Measurements from ENCODE around the gene NAPSA. TPM values are rescaled to one million over a fixed set of nuclear protein-coding genes. Genes with fewer than 3 reads are reported as not detected.
A peak's percentile ranks its signal among the peaks of the same experiment; 100 is the strongest.

The NAPSA gene
- total RNA-seq, 1 donor from 2014 or later = 0.51 TPM

DNA sequence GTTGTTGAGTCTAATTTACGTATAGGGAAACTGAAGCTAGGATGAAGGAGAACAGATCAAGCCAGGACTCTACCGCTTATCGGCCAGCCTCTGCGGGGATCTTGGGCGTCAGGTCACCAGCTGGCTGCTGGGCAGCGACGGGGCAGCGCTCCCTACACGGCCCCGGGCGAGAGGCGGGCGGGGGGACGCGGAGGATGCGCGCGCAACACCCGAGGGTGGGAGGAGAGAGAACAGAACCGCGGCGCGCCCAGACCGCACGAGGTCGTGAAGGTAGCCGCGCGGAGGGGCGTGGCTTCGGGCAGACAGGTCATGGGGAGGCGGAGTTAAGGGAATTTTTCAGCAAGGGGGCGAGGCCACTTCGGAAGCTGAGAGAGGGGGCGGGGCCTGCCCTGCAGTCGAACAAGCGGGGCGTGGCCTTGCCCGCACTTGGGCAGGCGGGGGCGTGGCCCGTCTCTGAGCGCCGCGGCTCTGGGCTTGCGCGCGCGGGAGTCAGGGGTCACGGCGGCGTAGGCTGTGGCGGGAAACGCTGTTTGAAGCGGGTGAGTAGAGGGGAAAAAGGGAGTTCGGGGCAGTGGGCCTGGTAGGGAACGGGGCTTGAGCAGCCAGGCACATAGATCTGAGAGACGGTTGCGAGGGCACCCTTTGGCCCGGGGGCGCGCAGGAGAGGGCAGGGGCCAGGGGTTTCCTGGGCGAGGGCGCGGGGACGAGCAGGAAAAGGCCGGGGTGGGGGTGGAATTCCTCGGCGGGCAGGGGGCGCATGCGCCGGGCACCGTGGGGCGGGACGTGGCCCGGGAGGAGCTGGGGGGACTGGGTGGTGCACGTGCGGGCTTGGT is 18.6 kb upstream of the NAPSA start, which contains the start of gene POLD1:
TSS of gene POLD1 (plus strand) at position 496 of the 833 bp plus-strand sequence. CDS start 14,505 bp downstream, outside the sequence.
- peak; percentile 99 for DNase-seq

DNA sequence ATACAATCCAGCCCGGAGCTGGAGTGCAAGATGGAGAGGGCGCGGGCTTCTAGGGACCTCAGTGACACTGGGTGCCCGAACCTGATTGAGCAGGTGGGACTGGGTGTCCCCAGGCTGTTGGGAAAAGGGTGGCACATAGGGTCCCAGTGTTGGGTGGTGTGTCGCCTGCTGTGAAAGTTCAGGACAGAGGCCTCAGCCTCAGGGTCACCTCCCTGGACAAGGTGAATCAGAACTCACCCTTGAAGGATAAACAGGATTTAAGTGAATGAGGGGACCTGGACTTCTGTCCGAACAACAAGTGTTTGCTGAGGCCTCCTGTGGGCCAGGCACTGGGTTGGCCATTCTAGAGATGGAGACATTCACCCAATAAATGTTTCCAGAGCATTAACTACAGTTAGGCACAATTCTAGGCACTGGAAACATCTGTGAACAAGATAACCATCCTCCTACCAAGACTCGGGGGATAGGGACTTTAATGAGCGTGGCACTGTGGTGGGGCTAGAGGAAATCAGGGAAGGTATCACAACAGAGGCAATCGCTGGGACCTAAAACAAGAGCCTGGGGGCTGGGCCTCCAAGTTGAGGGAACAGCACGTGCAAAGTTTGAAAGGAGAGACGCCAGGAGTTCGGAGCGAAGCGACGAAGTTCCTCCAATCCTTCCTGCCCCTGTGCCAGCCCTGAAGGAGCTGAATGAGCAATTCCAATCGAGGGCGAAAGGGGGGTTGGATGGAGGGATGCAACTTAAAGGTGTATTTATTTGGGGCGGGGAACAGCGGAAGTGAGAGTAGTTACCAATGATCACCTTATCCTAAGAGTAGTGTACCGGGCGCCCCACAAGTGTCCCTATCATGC is 17.8 kb upstream of the NAPSA start:
- peak; percentile 53 for DNase-seq

DNA sequence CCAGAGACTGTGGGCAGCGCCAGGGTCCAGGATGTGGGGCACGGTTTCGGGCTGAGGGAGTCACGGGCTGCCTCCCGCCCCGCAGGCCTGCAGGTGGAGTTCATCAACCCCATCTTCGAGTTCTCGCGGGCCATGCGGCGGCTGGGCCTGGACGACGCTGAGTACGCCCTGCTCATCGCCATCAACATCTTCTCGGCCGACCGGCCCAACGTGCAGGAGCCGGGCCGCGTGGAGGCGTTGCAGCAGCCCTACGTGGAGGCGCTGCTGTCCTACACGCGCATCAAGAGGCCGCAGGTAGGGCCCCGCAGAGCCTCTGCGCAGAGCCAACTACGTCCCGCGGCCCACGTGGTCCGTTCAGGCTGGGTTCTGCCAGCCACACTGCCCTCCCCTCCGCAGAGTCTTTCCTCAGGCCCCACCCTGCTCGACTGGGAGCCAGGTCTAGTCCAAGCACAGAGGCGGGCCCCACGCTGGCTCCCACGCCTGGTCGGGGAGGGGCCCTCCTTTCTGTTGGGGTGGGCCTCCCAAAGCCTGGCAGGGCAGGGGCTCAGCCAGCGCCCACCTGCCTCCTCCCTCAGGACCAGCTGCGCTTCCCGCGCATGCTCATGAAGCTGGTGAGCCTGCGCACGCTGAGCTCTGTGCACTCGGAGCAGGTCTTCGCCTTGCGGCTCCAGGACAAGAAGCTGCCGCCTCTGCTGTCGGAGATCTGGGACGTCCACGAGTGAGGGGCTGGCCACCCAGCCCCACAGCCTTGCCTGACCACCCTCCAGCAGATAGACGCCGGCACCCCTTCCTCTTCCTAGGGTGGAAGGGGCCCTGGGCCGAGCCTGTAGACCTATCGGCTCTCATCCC is 16.7 kb upstream of the NAPSA start:
- DNase-seq = no peak

DNA sequence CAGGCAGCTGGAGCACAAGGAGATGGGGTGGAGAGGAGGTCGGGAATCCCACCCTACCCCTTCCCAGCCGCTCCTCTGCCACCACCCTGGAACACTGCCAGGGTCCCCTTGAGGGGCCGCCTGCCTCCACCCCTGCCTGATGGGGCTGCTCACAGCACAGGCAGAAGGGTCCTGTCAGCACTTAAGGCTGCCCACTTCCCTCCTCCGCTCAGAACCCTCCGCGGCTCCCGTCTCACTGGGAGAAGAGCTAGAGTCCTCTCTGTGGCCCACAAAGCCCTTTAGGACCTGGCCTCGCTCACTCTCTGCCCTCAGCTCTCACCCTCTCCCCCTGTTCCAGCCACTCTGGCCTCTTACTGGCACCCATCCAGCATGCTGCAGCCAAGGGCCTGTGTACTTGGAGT is 15.3 kb upstream of the NAPSA start:
- peak; percentile 7 for DNase-seq

DNA sequence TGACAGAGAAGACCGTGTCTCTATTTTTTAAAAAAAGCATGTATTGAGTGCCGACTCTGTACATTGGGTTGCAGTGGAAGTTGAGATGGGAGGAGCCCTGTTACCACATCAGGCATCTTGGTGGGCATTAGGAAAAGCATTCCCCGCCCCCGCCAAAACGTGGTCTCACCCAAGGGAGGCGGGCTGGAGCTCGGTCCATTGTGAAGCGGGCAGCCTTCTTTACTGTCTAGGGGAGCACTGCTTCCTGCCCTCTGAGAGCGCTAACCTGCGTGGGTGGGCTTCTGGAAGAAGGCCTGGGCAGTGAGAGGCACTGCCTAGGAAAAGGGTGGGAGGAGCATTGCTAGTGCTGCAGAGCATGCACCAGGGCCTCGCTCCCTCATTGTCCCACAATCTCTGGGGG is 14.7 kb upstream of the NAPSA start:
- no peak for DNase-seq

DNA sequence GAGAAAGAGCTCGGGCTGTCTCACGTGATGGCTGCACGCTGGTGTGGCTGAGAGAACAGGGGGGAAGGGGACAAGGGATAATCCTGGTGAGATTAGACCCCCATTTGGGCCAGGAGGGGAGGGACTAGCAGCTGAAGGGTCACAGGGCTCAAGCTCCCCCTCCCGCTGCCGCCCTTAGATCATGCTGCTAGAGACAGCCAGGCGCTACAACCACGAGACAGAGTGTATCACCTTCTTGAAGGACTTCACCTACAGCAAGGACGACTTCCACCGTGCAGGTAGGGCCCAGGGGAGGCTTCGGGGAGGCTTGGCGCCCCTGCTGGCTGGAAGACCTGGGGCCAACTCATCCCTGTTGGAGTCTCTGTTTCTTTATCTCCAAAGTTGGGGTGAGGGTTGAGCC is 14.2 kb upstream of the NAPSA start:
- DNase-seq = no peak

DNA sequence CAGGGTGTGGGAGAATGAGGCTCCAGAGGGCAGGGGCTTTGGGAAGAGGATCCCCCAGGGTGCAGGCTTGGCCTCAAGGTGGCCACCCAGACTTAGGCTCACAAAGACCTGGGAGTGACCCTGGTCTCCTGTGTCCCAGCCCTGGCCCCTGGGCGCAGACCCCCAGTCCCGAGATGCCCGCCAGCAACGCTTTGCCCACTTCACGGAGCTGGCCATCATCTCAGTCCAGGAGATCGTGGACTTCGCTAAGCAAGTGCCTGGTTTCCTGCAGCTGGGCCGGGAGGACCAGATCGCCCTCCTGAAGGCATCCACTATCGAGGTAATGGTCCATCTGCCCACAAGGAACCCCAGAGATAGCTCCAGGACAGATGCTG is 13.4 kb upstream of the NAPSA start:
- no peak for DNase-seq

DNA sequence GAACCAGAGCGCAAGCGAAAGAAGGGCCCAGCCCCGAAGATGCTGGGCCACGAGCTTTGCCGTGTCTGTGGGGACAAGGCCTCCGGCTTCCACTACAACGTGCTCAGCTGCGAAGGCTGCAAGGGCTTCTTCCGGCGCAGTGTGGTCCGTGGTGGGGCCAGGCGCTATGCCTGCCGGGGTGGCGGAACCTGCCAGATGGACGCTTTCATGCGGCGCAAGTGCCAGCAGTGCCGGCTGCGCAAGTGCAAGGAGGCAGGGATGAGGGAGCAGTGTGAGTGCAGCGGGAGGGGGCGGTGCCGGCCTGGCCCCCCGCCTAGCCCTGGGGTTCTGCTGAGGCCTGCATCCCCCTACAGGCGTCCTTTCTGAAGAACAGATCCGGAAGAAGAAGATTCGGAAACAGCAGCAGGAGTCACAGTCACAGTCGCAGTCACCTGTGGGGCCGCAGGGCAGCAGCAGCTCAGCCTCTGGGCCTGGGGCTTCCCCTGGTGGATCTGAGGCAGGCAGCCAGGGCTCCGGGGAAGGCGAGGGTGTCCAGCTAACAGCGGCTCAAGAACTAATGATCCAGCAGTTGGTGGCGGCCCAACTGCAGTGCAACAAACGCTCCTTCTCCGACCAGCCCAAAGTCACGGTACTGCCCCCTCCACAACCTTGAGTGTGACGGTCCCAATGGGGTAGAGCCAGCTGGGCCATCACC is 12.9 kb upstream of the NAPSA start:
- no peak for DNase-seq

DNA sequence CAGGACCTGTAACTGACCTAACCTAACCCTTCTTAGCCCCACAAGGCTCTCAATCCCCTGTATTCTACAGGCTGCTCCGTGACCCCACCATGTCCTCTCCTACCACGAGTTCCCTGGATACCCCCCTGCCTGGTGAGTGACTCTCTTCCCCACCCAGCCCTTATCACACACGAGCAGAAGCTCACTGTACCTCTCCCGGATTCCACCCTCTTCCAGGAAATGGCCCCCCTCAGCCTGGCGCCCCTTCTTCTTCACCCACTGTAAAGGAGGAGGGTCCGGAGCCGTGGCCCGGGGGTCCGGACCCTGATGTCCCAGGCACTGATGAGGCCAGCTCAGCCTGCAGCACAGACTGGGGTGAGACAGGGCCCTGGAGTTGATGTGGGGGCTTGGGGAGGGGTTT is 12.1 kb upstream of the NAPSA start:
- DNase-seq = no peak

DNA sequence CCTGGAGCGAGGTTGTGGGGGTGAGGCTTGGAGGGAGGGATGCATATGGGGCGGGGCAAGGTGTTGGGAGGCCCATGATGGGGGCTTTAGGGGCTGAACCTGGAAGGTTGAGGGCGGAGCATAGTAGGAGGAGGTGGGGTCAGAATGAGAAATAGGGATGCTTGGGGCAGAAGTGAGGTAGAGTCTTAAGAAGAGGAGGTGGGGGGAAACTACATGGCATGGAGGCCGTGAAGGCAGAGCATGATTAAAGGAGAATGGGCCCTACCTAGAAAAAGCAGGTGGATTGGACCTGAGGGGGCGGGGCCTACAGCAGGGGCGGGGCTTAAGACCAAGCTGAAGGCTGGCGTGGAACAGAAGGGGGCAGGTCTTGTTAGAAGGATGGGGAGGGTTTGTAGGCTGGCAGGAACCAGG is 11.6 kb upstream of the NAPSA start:
- no peak for DNase-seq

DNA sequence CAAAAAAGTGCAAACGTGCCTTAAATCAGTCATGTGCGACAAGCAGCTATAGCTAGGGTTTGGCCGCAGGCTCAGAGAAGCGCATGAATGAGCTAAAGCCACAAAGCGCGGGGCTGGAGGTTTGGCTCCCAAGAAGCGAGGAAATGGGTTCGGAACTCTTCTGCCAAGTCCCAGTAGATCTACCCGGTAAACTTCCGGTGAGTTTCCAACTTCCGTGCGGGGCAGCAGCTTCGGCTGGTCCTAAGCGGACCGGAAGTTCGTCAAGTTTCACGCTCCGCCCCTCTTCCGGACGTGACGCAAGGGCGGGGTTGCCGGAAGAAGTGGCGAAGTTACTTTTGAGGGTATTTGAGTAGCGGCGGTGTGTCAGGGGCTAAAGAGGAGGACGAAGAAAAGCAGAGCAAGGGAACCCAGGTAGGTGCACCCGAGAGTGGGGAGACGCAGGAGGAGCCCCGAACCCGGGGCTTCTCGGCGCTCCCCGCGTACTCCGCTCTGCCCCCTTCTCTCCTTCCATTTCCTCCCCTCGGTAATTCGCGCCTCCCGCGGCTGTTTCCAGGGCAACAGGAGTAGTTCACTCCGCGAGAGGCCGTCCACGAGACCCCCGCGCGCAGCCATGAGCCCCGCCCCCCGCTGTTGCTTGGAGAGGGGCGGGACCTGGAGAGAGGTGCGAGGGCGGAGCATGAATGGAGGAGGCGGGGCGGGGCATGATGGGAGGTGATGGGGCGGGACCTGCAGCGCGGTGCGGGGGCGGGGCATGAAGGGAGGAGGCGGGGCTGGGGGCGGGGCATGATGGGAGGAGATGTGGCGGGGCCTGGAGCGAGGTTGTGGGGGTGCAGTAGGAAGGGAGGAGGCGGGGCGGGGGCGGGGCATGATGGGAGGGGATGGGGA is 11.0 kb upstream of the NAPSA start, which contains the start of gene NR1H2:
TSS of gene NR1H2 (plus strand) at position 292 of the 885 bp plus-strand sequence. CDS start 1,149 bp downstream, outside the sequence.
- peak; percentile 99 for DNase-seq

DNA sequence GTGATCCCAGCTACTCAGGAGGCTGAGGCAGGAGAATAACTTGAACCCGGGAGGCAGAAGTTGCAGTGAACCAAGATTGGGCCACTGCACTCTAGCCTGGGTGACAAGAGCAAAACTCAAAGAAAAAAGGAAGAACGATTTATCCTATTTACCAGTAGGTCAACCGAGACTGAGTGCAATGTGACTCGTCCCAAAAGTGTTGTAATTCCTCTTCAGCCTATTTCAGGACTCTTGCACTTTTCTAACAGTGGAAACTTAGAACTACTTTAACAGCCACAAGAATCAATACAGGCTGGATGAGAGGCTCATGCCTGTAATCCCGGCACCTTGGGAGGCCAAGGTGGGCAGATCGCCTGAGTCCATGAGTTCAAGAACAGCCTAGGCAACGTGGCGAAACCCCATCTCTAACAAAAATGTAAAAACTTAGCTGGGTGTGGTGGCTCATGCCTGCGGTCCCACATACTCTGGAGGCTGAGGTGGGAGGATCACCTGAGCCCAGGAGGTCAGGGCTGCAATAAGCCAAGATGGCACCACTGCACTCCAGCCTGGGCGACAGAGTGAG is 6.6 kb upstream of the NAPSA start:
- DNase-seq = no peak

DNA sequence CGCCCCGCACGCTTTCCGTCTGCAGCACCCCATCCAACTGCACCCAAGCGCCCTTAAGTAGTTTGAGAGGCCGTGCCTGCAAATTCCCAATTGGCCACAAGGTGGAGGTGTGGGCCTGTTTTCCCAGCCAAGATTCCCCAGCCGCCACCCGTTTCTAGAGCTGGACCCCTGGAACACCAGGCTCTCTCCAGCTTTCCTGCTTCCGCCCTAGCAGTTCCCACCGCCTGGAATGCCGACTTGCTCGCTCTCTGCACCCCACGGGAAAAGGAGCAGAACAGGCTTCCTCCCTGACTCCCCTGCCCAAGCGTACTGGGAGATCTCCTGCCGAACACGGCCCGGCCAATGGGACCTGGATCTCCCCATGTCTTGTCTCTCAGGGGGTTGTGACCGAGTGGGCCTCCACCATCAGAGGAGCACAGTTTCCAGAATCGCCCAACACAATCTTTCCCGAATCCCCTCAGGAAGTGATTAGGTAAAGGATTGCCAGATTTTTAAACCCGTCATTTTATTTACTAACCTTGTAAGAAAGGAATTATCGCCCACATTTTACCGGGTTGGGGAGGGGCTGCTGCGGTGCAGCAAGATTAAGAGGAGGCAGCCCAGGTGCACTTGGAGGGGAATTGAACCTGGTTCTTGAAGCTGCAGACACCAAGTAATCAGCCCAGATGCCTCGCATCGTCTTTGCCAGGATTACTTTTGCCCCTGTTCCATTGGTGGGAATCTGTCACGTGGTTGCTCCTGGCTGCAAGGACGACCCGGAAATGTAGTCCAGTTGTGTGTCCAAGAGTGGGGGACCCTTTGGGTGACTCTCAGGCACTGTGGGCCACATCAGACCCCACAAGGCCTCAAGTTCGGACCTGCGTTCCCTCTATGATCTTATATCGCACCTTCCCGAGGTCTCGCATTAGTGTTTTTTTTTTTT is 3.5 kb upstream of the NAPSA start:
- peak; percentile 93 for DNase-seq

DNA sequence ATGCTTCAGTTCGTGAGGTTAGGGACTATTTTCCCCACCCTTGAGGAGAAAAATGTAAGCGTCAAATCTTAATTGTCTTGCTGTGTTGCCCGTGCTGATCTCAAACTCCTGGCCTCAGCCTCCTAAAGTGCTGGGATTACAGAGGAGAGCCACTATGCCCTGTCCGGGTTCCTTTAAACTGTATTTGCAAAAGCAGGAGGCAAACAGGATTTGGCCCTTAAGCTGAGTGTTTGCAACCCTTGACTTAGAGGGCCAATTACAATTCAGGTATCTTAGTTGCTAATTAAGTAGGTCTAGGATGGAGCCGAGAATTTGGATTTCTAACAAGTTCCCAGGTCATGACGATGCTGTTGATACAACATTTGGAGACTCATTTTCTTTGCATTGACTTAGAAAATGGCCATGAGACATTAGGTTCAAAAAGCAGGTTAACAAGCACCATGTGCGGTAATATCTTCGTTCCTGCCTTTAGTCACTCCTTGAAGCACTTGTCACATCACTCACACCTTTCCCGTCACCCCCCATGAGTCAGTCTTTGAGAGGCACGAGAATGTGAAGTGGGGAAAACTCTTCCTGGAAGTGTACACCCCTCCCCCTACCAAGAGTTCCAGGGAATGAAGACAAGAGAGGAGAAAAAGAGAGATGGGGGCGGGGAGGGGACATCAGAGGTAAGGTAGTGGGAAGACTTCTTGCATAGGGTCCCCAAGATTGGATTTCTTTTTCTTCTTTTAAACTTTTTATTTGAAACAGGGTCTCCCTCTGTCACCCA is 2.6 kb downstream of the NAPSA start:
- DNase-seq = no peak

DNA sequence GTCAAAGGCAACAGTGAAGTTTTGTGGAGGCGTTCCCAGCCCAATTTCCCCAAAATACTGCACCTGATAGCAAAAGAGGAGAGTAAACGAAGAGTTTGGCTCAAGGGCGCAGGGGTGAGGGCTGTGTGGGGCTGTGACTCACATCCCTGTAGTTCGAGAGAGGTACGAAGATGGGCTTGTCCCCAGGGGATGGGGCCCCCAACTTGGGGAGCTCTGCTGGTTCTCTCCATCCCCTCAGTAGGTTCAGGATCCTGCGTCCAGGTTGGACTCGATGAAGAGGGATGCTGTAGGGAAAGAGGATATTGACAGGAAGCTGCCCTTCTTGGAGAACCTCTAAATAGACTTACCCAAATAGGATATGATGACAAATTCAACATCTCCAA is 3.4 kb downstream of the NAPSA start:
- no peak for DNase-seq

DNA sequence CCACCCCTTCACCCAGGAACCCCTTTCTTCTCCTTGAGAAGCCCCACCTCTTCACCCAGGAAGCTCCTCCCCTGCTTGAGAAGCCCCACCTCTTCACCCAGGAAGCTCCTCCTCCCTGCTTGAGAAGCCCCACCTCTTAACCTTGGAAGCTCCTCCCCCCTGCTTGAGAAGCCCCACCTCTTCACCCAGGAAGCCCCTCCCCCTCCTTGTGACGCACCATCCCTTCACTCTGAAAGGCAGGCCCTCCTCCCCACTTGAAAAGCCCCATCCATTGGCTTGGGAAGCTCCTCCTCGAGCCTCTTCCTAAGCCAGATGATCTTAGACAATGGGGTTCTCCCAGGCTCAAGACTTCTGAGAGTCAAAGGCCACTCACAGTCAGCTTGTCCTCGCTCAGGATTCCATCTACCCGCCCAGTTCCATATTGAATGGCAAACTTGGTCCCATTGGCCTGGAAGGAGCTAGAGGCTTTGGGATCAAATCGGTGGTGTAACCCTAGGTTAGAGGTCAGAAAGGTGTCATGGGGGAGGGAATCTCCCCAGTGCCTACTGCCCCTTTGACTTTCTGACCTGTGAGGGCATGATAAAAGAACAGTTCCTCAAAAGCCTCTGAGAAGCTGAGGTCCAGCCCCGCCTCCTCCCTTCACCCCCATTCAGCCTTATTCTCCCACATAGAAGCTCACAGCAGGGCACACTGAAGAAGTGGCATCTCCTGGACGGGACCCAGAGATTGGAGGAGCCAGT is 4.0 kb downstream of the NAPSA start:
- no peak for DNase-seq

DNA sequence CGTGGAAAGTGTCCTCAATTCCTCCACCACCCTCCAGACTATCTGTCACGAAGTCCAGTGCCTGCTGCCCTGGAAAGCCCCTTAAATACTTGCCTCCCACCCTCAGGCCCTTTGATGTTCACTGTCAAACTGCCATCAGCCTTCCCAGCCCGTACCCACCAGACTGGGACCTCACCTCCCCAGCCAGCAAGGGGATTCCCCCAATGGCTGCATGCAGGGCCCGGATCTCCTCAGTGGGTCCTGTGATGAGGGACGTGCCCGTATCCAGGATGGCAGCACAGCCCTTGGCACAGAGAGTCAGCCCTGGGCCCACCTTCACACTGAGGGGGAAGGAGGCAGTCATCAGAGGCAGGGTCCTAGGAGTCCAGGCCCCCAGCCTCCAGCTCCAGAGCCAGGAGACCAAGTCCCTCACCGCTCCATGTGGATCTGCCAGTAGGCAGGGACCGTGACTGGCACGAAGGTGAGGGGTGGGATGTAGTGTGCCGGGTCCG is 6.1 kb downstream of the NAPSA start:
- DNase-seq = no peak
